SHP77 treated with DMSO at 0.1 percent for 48 hours (cell line): Measurements from ENCODE around the gene GPR85.
"Not testable (repeated sequence)": the region's sequence is repeated elsewhere in the genome, so short reads cannot be mapped to it uniquely, and the experiment has no call there.

Source experiments
- DNase-seq: peaks from one replicate; lab custom pipeline; 2025; lab: John Stamatoyannopoulos, UW

Gene GPR85

GRCh38 chr7:113084496-113085172, 2.0 kb downstream of the GPR85 start:
- DNase-seq: no peak

- no peak for DNase-seq
Measured at GRCh38 chr7:113083816-113084495, 2.7 kb downstream of the GPR85 start.

GRCh38 chr7:113083132-113083815, 3.4 kb downstream of the GPR85 start:
- DNase-seq: no peak

- no peak for DNase-seq
Measured at GRCh38 chr7:113078331-113078730, 8.3 kb downstream of the GPR85 start.

GRCh38 chr7:113076703-113077102, 9.9 kb downstream of the GPR85 start:
- no peak for DNase-seq

GRCh38 chr7:113071465-113071864, 15.2 kb downstream of the GPR85 start:
- DNase-seq: no peak

GRCh38 chr7:113062499-113062898, 24.1 kb downstream of the GPR85 start:
- no peak for DNase-seq

- DNase-seq: no peak
Measured at GRCh38 chr7:113060100-113060499, 26.5 kb downstream of the GPR85 start.

GRCh38 chr7:113054938-113055337, 31.7 kb downstream of the GPR85 start:
- DNase-seq: no peak

GRCh38 chr7:113054272-113054671, 32.4 kb downstream of the GPR85 start:
- DNase-seq: not testable (repeated sequence)

- not testable (repeated sequence) for DNase-seq
Measured at GRCh38 chr7:113049221-113049620, 37.4 kb downstream of the GPR85 start.

GRCh38 chr7:113046453-113046852, 40.2 kb downstream of the GPR85 start:
- DNase-seq: no peak

GRCh38 chr7:113045379-113045778, 41.2 kb downstream of the GPR85 start:
- DNase-seq: no peak

GRCh38 chr7:113044394-113044793, 42.2 kb downstream of the GPR85 start:
- DNase-seq: no peak

- no peak for DNase-seq
Measured at GRCh38 chr7:113040849-113041248, 45.8 kb downstream of the GPR85 start.

- DNase-seq: no peak
Measured at GRCh38 chr7:113033959-113034358, 52.7 kb downstream of the GPR85 start.
